DMS114 treated with DMSO at 0.1 percent for 48 hours (cell line): ENCODE results near the gene HES1.

Experiments used
- DNase-seq: peaks from one replicate; lab custom pipeline; 2025; ENCODE audit not compliant: unreplicated experiment; lab: John Stamatoyannopoulos, UW

Gene HES1

DNA sequence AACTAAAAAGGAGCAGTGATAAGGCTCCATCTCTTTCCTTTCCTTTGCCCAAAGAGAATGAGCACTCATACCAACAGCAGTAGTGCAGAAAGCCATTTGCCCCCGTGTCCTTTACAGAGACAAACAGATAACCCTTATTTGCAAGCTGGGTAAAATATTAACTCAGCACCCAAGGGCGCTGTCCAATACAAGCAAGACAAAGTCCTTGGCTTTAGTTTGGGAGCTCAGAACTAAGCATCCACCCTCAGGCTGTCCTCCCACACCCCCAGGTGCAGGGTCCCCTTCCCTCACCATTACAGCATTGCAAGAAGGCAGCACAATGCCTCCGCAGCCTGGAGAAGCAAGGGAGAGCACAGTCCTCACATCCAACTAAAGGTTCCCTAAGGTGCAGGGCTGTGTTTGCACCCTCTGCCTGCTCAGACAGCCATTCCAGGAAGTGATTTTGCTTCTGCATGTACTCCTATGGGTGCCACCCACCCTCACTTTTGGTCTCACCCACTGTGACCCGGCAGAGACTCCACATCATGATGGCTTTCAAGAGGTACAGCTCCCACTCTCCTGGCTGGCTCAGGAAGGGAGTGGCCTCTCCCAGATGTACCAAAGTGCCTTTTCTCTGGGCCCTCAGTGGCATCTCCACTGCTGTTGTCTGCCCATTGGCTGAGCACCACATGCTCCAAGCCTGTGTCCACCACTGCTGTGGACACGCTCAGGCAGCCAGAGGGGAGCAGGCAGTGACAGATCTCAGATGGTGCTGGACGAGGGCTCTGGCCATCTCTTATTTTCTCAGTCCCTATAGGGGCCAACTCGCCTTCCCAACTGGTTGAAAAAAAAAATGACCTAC, 34.1 kb upstream of the HES1 start:
- no peak for DNase-seq

DNA sequence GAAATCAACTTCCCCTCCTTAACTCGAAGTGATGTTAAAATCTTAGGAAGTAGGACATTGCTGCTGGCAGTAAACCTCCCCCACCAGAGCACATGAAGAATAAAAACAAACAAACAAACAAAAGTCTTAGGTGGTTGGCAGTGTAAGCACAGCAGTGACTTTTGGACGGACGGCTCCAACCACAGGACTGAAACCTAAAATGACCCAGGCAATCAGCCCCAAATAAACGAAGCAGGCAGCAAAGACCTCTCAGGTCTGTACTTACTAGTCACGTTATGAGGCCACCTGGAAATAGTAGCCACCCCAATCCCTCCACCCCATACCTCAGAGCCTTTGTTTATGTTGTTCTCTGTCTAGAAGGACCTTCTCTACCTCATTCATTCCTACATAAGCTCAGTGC, 33.5 kb upstream of the HES1 start:
- no peak for DNase-seq

DNA sequence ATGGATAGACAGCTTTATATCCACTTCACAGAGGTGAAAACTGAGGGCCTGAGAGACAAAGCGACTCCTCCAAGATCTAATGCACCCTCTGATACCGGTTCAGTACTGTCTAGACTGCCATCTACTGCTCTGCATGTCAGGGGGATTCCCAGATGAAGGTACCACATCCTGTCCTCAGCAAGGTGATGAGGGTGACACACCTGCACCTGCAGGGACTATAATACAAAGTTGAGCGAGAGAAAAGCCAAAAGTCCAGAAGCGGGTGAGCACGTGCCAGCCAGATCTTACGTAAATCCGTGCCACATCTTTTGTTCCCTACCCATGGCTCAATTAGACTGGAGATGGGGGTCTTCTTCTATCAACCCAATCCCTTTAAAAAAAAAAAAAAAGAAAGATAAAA, 32.4 kb upstream of the HES1 start:
- DNase-seq: no peak

DNA sequence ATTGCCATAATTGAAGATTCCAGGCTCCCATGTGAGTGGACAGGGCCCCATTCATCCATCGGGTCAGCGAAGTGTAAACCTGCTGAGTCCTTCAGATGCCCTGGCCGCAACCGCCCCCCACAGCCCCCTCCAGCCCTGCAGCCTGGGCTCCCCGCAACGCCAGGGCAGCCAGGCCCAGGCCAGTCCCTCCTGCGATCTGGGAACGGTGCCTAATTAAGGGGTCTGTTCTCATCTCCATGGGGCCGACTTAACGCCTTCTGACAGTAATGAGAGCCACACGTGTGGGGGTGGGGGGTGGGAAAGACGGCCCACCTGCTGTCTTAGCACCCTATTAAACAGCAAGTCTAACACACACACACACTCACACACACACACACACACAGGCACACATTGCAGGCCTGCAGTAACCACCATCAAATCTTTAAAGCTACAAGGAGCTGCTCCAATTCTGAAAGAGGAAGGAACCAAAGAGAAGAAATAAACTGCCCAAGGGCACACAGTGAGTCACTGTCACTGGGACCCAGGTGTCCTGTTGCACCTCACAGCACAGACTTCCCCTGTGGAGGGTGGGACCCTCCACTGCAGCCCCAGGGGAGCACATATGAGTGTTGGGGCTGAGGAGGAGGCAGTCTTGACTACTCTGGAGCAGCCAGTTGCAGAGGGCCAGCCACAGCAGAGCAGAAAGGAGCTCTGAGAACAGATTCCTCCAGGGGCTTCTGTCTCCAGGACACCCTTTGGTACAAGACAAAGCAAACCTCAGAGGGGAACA, 31.8 kb upstream of the HES1 start:
- no peak for DNase-seq

DNA sequence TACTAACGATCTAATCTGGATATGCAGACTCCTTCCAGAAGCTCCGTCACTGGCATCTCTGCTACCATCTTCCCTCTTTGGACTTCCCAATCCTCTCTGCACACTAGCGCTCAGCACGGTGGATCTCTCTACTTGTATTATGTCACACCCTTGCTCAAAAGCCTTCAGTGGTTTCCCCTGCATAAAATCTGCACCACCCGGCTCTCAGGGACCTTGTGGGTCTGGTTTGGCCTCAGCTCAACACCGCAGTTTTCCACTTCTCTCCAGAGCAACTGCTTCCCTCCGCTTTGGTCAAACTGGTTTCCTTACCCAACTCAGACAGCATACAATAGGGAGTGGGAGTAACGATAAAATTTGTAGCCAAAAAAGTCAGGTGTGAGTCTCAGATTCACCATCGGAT, 30.7 kb upstream of the HES1 start:
- no peak for DNase-seq

DNA sequence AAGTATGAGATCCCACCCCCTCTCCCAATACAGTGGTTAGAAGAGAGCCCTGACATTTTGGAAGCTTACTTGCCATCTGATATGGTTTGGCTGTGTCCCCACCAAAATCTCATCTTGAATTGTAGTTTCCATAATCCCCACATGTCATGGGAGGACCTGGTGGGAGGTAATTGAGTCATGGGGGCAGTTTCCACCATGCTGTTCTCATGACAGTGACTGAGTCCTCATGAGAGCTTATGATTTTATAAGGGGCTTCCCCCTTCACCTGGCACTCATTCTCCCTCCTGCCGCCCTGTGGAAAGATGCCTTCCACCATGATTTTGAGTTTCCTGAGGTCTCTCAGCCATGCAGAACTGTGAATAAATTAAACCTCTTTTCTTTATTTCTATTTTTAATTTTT, 28.8 kb upstream of the HES1 start:
- DNase-seq: no peak

DNA sequence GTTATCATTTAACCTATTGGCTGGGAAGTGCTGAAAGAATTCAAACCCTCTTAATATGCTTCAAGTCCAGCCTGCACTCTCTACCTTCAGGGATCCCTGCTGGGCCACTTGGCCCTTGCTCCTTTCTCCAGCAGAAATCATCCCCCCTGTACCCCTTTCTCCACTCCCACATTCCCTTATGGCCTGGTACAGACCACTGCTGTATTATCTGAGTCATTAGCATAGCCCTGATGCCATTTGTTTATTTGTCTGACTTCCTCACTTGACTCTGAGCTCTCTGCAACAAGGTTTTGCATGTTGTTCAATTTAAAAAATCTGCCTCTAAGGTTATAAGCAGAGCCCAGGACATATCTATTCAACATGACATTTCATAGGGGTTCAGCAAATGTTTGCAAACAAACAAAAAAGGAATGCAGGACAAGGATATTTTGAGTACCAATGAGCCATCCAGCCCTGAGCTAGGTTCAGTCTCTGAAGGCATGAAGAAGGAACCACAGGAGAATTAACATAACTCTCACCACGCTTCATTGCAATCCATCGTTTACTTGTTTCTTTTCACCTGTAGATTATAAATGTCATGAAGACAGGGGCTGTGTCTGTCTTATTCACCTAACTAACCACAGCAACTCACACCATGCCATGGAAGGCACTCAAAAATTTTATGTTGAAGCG, 26.6 kb upstream of the HES1 start:
- DNase-seq: no peak

DNA sequence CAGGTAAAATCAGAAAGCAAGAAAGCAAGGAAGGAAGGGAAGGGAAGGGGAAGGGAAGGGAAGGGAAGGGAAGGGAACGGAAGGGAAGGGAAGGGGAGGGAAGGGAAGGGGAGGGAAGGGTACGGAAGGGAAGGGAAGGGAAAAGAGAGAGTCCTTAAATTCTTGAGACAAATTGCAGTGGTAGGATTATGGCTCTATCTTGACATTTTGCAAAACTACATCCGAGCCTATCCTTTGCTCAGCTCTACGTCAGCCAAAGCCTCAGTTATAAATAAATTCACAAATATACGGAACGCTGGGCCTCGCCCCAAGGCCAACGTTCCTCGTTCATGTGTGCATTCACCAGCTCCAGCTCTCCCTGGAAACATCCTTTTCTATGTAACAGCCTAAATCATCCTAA, 25.5 kb upstream of the HES1 start:
- no peak for DNase-seq

DNA sequence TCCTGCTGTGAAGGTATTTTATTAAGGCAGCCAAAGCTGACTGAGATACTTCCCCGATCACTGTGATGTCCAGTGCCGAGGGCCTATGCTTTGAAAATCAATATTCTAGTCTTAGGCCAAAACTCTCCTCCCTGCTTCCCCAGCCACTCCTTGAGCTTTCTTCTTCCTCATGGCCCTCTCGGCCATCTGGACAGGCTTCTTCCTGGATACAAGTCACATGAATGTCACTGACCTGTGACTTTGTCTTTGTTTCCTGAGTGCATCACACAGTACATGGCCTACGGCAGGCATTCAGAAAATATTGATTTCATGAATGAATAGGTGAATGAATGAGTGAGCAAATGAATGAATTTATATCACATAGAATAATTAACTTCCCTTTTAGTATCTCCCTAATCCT, 24.6 kb upstream of the HES1 start:
- DNase-seq: no peak

DNA sequence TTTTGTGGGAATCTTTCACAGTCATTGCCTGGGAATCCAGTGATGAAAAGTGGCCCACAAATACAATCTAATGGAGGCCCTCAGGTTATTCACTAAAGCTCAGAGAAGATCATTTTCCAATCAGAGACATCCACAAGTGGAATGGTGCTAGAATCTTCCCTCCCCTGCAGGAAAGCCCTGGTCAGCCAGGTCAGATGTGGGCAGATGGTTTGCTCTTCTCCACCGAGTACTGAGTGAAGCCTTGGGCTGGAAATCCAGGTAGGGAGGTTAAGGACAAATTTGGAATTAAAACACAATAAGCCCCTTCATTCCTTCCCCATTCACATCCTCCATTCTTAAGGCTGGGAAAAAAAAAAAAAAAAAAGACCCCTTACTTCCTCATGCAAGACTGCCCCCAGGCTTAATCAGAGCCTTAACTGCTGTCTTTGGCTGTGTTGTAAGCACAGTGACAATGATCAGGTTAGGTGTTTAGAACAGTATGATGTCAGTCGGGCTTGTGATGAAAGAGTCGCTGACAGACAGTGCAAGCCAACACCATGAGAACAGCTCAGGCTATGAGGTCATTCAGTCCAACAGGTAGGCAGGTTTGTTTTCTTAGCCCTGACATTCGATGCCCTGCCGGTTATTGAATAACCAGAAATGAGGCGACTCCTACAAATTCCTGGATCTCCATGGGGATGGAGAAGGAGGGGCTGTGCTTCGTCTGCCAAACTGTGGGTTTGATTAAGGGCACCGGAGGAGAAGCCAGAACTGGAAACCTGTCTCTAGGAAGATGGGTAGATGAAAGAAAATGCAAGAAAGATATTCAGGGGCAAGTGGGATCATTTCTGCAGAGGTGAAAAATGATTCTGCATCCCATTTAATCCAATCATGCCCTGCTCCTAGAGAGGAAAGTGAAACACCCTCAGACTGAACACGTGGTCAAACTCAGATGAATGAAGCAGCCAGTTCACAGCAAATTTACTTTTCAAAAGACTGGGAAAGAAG, 23.5 kb upstream of the HES1 start:
- no peak for DNase-seq

DNA sequence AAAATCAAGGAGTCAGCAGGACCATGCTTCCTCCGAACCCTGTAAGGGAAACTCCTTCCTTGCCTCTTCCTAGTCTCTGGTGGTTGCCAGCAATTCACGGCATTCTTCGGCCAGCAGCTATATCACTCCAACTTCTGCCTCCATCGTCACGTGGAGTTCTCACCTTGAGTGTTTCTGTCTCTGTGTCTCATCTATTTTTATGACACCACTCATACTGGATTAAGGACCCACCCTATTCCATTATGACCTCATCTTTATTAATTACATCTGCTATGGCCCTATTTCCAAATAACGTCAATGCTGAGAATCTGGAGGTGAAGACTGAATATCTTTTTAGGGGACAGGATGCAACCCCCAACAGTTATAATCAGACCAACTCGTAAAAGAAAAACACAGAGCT, 21.8 kb upstream of the HES1 start:
- DNase-seq: no peak

DNA sequence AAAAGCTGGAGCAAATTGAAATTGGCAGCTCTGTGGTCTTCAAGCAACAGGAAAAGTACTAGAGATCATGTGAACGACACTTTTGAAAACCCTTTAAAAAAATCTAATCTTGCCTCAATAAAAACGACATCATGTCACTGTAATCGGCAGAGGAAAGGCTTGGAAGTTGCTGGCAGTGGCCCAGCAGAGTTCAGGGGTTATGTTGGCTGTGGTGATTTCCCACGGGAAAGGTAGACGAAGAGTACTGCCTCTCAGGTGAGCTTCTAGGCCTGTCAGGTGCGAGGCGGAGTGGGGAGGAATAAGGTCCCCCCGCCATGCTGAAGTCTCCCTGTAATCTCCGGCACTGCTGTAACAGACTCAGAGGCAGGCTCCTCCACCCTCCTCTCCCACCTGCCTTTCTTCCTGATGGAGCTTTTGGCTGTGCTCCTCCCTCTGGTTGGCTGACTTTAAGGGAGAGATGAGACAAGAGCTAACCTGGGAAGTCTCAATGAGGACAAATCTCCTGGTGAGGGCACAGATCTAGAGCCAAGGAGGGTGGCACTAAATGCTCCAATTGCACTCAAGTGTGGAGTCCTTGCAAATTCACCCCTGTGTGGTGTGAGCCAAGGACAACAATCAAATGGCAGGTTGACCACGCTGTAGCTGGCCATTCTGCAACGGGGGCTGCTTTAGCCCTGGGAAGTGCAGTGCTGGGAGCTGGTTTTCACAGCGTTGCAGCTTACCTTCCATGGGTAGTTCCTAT, 18.7 kb upstream of the HES1 start:
- no peak for DNase-seq

DNA sequence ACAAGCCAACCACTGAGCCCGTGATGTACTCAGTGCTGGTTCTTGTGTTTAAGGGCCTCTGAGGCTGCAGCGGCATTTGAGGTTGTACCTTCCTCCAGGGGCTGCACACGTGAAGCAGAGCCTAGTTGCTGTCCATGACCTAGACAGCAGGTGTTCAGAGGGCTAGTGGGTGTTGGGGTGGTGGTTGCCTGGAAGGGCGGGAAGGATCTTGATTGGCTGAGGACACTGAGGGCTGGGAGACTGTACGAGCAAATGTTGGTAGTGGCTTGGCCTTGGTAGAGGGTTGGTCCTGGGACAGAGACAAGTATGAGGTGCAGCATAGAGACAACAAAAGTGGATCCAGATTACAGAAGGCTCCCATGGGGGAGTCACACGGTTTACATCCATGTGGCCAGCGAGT, 17.0 kb upstream of the HES1 start:
- DNase-seq: no peak

DNA sequence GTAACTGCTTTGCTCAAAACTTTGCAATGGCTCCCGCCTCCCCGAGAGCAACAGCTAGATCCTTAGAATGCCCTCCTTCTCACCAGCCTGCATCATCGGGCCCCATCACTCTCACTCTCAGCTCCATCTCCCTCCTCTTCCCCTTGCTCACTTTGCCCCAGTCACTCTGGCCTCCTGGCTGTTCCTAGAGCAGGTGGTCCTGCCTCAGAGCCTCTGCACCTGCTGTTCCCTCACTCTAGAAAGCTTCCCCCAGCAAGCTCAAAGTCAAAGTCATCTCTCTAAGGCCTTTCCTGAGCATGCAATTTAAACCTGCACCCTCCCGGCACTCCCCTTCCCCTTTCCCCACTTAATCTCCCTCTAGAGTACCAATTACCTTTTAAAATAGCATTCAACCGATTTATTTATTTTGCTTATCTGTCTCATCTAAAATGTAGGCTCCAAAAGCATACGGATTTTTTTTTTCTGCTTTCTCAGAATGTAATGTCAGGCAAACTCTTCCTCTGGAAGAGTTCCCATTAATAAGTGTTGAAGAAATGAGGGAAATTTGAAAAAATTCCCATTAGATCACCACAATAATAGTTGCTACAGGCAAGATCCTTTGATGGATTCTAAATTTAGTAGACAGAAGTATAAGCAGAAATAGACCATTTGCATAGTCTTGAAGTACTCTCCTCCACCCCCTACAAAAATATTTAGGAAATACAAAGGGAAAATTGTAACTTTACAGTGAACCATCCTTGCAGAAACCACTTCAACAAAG, 15.9 kb upstream of the HES1 start:
- no peak for DNase-seq

DNA sequence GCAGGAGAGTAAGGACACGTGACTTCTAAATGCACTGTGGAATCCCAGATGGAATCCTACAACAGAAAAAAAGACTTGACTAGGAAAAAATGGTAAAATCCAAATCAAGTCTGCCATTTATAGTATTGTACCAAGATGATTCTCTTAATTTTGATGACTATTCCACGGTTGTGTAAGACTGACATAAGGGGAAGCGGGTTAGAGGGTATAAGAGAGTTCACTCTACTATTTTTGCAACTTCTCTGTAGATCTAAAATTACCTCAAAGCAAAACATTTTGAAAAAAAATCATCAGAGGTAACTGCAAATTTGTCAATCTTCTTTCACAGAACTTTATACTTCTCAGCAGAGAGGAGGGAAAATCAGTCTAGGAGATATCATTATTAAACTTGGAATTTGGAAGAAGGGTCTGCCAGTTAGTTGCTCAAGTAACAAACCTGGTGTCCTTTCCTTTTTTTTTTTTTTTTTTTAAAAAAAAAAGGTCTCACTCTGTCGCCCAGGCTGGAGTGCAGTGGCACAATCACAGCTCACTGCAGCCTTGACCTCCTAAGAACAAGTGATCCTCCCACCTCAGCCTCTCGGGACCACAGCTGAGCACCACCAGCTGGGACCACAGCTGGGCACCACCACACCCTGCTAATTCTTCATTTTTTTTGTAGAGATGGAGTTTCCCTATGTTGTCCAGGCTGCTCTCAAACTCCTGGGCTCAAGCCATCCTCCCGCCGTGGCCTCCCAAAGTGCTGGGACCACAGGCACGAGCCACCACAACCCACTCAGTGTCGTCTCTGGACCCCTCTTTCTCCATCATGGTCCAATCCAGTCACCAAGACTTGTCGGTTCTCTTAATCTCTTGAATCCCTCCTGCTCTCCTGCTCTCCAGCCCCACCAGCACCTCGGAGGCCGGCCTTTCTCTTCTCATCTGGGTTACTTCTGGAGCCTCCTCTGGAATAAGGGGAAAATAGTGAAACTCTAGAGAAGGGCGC, 14.9 kb upstream of the HES1 start:
- DNase-seq: no peak

DNA sequence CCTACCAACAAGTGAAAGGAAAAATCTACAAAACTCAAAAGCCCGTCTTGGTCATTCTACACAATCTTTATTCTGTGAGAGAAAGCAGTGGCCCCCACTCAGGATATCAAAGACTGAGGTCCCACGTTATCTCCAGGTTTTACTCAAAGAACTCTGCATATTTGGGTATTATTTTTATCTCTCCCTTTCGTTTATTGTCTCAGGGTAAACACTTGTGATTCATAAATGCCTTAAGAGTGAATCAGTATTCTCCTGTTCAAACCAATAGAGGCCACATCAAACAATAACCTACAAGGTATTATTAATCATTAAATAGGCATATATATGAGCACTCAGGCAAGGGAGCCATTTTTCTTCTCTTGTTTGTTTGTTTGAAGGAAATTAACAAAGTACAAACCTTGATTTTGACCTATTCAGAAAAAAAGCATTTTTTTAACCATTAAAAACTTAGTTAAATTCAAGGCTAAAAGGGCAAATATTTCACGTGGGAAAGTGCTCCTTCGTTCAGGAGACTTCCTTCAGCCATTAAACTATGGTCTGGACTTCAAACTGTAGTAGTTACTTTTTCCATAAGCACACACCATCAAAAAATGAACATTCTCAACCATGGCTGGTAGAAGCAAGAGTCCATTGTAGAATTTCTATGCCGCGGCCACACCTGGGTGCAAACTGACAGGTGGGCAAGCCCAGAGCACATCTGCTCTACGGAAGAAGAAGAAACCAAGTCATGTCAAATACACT, 13.9 kb upstream of the HES1 start:
- no peak for DNase-seq

DNA sequence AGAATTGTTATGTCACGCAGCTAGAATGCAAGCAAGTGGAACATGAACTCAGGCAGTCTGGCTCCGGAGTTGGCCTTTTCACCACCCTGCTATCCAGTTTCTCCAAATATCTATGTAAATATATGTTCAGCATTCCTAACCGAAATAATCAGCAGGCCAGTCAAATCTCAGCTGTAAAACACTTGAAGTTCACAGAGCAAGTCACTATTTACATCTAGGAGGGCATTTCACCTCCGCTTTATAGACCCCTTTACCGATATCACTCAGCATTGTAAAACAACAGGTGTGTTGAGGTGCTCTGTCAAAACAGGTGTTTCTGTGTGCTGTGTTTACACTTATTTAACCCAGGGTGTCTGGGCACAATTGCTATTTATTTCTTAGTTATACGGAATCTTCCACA, 12.2 kb upstream of the HES1 start:
- no peak for DNase-seq

DNA sequence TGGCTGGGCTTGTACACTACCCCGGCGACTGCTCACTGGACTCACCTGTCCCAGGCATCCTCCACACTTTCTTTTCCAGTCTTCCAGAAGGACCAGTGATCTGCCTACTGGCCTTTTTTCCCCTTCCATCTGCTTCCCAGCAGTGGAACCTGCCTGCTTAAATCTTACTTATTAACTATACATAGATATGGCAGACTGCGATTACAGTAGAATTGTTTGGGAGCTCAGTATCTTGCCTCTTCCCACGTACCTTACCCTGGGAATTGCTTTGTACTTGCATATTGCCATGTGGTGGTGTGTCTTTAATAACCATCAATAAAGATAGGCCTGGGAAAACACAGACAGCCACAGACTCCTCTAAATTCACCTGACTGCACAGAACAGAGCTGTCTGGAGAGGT, 11.8 kb upstream of the HES1 start:
- DNase-seq: no peak
